IPS-18c (cell line): ENCODE measurements around the gene CSMD2.

Experiments used
- H3K4me3 ChIP-seq: 2 replicates; pipeline ENCODE4 v1.7.0; 2013; ENCODE audit warnings: low read depth, mild to moderate bottlenecking, low read length, moderate library complexity; ENCODE audit not compliant: insufficient read depth
- H3K9me3 ChIP-seq: one replicate; pipeline ENCODE4 v1.6.1; 2013; ENCODE audit warnings: mild to moderate bottlenecking, low read length, moderate library complexity; ENCODE audit not compliant: control insufficient read depth, insufficient read depth

The CSMD2 gene

GRCh38 chr1:33635336-33636012, 529.6 kb downstream of the CSMD2 start:
- Histone ChIP-seq H3K9me3 (no peaks in the 10 kb centered on the region), H3K4me3 (no peak overlapping the region)

DNA sequence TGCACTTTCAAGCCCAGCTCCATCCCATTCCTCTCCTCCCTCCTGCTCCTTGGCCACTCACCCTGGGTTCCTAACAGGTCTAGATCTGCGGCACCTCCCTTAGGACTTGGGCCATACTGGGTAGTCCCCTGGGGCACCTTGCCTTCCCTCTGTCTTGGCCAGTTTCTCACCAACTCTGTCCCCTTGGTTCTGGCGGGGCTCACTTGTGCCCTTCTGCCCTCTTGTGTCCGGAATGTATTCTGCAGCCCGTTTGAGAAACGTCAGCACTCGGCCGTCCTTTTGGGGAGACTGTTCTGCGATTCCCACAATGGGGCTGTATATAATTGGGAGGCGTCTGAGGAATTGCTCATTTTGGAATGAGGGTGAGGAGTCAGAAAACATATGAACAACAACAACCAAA, 530.2 kb downstream of the CSMD2 start:
- Histone ChIP-seq H3K9me3 (no peaks in the 10 kb centered on the region), H3K4me3 (no peak overlapping the region)

- no peaks in the 10 kb centered on the region for H3K9me3 ChIP-seq
- no peak overlapping the region for H3K4me3 ChIP-seq
These were observed 530.9 kb downstream of the CSMD2 start for GRCh38 chr1:33634143-33634542.

DNA sequence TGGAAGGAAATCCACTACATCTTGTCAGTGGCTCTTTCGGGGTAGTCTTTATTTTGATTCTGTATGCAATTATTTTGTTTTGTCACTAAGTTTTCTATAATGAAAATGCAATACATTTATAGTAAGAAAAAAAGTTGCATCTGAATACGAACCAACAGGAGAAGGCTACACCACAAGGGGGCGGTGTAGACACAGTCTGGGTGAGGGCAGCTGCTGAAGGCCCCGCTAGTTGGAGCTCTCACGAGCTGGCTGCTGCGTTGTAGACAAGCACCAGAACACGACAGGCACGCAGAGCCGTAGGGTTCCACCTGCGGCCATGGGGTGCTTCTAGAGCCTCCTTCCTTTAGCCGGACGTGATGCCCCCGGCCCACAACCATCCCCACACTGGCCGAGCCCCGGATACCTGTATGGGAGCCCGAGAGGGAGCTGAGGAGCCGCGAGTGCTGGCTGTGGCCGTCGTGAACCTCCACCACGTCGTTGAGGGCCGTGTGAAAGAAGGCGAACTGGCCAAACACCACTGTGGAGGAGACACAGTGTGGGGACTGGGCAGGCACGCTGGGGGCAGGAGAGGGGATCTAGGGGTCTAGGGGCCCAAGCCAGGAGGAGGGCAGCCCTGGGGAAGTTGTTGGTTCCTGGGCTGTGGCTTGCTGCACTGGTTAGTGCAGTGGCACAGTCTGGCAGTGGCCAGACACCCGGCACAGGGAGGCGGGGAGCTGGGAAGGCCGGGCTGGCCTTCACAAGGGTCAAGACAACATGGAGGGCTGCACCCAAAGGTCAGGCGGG, 531.8 kb downstream of the CSMD2 start:
- H3K9me3 ChIP-seq = no peaks in the 10 kb centered on the region
- H3K4me3 ChIP-seq = no peak overlapping the region

- Histone ChIP-seq H3K9me3 (no peaks in the 10 kb centered on the region), H3K4me3 (no peak overlapping the region)
These were observed 534.3 kb downstream of the CSMD2 start for GRCh38 chr1:33630686-33631085.

DNA sequence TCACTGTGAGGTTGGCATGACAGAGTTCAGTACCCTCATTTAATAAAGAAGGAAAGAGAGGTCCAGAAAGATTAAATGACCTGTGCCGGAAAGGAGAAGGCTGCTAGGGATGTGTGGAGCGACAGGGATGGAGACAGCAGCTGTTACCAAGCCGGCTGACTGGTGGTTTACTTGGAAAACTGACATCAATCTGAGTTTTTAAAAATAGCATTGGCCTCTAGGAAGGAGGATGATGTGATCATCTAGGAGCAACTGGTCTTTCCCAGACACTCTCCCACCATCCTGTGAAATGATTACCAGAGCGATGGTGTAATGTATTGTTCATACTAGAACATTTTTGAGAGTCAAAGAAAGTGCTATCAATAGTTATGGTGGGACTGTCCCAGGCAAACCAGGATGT, 538.2 kb downstream of the CSMD2 start:
- H3K4me3 ChIP-seq = no peak overlapping the region
- no peaks in the 10 kb centered on the region for H3K9me3 ChIP-seq

DNA sequence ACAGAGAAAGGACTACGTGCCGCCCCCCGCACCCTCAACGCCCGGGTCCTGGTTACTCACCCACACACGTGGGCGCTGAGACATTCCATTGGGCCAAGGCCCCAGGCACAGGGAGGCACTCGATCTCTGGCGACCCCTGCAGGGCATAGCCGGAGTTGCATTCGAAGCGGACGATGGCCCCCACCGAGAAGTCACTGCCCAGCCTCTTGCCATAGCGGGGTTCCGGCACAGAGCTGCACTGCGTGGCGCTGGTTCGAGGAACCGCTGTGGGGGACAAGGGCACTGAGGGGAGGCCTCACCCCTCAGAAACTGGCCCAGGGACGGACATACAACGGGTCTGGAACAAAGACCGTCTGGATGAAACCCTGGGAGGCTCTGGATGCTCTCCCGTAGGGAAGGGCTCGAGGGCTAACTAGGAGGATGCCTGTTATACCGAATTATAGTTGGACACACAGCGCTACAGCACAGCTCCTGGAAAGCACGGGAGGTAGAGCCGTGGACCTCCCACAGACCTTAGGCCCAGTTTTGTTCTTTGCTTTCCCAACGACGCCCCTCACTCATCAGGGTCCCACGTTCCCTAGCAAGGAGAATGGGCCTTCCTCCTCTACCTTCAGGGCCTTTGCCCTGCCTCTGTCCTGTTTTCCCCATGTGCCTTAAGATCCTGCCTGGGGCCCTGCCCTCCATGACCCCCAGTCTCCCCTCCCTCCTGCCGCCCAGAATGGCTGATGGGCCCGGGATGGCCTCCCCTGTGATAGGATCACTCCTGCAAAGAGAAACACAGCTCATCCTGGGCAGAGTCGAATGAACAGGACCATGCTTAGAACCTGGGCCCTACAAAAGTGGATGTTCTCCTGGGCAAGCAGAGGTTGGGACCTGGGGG, 539.8 kb downstream of the CSMD2 start:
- Histone ChIP-seq H3K9me3 (no peaks in the 10 kb centered on the region), H3K4me3 (no peak overlapping the region)

GRCh38 chr1:33624261-33624990, 540.6 kb downstream of the CSMD2 start:
- no peaks in the 10 kb centered on the region for H3K9me3 ChIP-seq
- H3K4me3 ChIP-seq = no peak overlapping the region

DNA sequence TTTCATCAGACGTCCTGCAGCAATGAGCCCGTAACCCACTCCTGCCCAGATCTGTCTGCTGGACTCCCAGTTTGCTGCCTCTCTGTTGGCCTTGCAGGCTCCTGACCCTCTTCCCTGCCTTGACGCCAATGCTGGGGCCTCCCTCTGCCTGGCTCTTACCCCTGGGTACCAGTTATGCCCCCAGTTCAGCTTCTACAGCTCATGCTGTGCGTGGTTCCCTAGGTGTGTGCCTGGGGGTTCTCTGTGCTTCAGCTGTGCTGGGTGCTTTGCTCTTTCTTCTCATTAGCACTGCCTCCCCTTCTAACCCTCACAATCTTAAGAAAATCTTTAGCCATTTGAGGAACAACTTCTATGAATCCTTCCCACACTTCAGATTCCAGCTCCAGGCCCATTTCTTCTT, 541.2 kb downstream of the CSMD2 start:
- no peak overlapping the region for H3K4me3 ChIP-seq
- no peaks in the 10 kb centered on the region for H3K9me3 ChIP-seq

DNA sequence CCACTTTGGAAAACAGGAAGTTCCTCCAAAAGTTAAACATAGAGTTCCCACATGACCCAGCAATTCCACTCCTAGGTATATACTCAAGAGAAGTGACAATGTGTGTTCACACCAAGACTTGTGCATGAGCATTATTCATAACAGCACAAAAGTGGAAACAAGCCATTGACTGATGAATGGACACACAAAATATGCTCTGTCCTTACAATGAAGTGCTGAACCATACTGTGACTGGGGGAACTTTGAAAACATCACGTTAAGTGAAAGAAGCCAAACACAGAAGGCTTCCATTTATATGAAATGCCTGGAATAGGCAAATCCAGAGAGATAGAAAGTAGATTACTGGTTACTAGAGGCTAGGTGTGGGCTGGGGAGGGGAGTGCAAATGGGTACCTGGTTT, 542.3 kb downstream of the CSMD2 start:
- Histone ChIP-seq H3K4me3 (no peak overlapping the region), H3K9me3 (no peaks in the 10 kb centered on the region)

DNA sequence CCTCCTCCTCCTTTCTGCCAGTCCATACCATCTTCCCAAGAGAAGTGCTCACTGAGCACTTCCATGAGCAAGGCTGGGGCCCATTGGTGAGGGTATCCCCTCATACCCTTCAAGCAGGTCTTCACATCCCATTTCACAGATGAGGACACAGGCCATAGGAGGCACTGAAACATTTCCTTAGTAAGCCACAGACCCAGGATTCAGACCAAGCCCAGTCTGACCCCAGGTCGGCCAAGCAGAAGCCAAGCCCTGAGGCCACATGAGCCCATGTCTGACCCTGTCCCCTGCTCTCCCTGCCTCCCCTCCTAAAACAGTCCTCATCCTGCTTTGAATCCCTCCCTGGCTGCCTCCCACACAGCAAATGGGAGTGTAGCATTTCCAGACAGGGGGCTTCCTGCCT, 546.4 kb downstream of the CSMD2 start:
- Histone ChIP-seq H3K9me3 (no peaks in the 10 kb centered on the region), H3K4me3 (no peak overlapping the region)

DNA sequence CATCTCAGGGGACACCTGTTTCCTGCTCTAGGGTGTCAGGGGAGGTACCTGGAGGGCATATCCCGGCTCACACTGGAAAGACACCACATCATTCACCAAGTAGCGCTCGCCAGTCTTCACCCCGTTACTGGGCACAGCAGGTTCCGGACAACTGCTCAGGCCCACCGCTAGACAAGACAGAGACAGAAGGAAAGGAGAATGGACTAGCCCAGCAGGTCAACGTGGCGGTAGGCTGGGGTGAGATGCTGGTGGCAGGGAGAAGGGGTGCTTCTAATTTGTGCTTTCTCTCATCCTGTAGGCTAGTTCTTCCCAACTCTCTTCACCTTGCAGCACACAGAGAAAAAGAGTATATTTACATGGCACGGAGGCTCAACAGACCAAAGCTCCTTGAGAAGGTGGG, 547.6 kb downstream of the CSMD2 start:
- H3K4me3 ChIP-seq = no peak overlapping the region

DNA sequence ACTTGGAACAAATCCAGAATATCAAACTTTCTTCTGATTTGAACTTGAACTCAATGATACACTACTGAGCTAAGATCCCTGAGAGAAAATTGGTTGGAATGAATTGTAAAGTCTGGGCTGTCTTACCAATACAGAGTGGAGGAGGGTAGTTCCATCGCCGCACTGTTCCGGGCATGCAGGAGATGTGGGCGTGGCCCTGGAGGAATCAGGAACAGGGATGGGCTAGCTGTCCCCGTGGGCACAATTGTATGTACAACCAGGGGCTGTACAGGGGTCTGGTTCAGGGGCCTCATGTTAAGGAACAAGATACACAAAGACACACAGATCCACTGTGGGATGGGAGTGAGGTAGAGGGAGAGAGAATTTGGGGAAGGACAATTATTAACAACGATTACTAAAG, 548.2 kb downstream of the CSMD2 start:
- H3K4me3 ChIP-seq = no peak overlapping the region
- H3K9me3 ChIP-seq = no peaks in the 10 kb centered on the region

More for the DNA sequence above, 547.6 kb downstream of the CSMD2 start:
- H3K9me3 ChIP-seq = no peaks in the 10 kb centered on the region

DNA sequence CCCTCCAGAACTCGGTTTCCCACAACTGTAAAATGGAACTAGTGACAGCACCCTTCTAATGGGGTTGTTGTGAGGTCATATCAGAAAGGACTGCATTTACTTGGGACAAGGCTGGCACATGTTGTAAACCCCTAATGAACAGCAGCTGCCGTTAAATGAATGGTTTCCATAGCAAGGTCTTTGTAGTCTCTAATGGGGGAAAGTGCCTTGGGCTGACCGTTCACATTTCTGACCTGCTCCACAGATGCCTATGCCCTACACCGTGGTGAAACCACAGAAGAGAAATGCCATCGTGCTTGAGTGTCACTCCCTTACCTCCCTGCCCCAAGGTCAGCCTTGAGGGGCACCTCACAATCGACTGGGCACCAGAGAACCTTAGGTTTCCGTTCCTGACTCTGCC, 549.5 kb downstream of the CSMD2 start:
- no peaks in the 10 kb centered on the region for H3K9me3 ChIP-seq
- no peak overlapping the region for H3K4me3 ChIP-seq

- Histone ChIP-seq H3K9me3 (no peaks in the 10 kb centered on the region), H3K4me3 (no peak overlapping the region)
These were observed 554.1 kb downstream of the CSMD2 start for GRCh38 chr1:33610864-33611455.

GRCh38 chr1:33610391-33610790, 554.6 kb downstream of the CSMD2 start:
- Histone ChIP-seq H3K9me3 (no peaks in the 10 kb centered on the region), H3K4me3 (no peak overlapping the region)

DNA sequence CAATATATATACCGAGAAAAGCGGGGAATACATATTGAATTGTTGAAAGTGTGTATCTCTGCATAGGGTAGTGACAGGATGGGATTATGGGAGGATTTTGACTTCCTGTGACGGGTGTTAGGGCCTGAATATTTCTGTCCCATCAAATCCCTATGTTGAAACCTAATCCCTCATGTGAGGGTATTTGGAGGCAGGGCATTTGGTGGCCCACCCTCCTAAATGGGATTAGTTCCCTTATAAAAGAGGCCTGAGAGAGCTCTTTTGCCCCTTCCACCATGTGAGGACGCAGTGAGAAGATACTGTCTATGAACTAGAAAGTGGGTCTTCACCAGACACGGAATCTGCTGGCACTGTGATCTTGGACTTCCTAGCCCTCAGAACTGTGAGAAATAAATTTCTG, 555.3 kb downstream of the CSMD2 start:
- Histone ChIP-seq H3K4me3 (no peak overlapping the region), H3K9me3 (no peaks in the 10 kb centered on the region)
